GM20000 (cell line): ENCODE measurements around the gene PECR.

Experiments
- DNase-seq: peaks from one replicate; pipeline ENCODE4 v3.0.0; 2012; ENCODE audit warnings: low spot score
- CTCF ChIP-seq: IDR thresholded peaks from 2 replicates; pipeline ENCODE4 v1.5.1; 2012; ENCODE audit warnings: mild to moderate bottlenecking, control low read depth; ENCODE audit errors: extremely low read depth, missing control alignments

The PECR gene

GRCh38 chr2:216117561-216118340 is 36.1 kb upstream of the PECR start:
- no peak for DNase-seq

GRCh38 chr2:216116418-216116817 is 34.8 kb upstream of the PECR start:
- DNase-seq, result no peak

More at GRCh38 chr2:216117561-216118340, 36.1 kb upstream of the PECR start:
- TF ChIP-seq CTCF, result no peak

GRCh38 chr2:216114714-216115531 is 33.3 kb upstream of the PECR start:
- TF ChIP-seq CTCF, result peak; percentile 85
- peak; percentile 92 for DNase-seq

More at GRCh38 chr2:216116418-216116817, 34.8 kb upstream of the PECR start:
- no peak for TF ChIP-seq CTCF

- no peak for TF ChIP-seq CTCF
- DNase-seq, result no peak
Observed at GRCh38 chr2:216114382-216114713, 32.7 kb upstream of the PECR start.

GRCh38 chr2:216113572-216113971 is 32.0 kb upstream of the PECR start:
- peak; percentile 42 for DNase-seq
- no peak for TF ChIP-seq CTCF

GRCh38 chr2:216112926-216113325 is 31.3 kb upstream of the PECR start:
- TF ChIP-seq CTCF, result no peak

GRCh38 chr2:216111122-216111521 is 29.5 kb upstream of the PECR start:
- no peak for TF ChIP-seq CTCF
- DNase-seq, result no peak

More at GRCh38 chr2:216112926-216113325, 31.3 kb upstream of the PECR start:
- no peak for DNase-seq
